HG02943 (cell line): Measurements from ENCODE around the gene ANAPC13.
A peak's percentile ranks its signal among the peaks of the same experiment; 100 is the strongest.

Experiments
- ATAC-seq: cut with Tn5 transposase; IDR thresholded peaks from one replicate; pipeline ENCODE4 v1.9.1; 2021; ENCODE audit warnings: mild to moderate bottlenecking, low read depth, moderate library complexity; ENCODE audit not compliant: unreplicated experiment

The ANAPC13 gene, protein sequence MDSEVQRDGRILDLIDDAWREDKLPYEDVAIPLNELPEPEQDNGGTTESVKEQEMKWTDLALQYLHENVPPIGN

GRCh38 chr3:134485718-134486576 lies at the start of gene ANAPC13, which contains the start of gene CEP63:
Gene ANAPC13 (minus strand): TSS chr3:134485985. CDS start chr3:134482904, 3,081 bp downstream.
Gene CEP63 (plus strand): TSS chr3:134486057. CDS start chr3:134495321, 9,264 bp downstream.
- peak; percentile 81 for ATAC-seq

GRCh38 chr3:134535186-134535970 lies 49.6 kb upstream of the ANAPC13 start:
- no peak for ATAC-seq

DNA sequence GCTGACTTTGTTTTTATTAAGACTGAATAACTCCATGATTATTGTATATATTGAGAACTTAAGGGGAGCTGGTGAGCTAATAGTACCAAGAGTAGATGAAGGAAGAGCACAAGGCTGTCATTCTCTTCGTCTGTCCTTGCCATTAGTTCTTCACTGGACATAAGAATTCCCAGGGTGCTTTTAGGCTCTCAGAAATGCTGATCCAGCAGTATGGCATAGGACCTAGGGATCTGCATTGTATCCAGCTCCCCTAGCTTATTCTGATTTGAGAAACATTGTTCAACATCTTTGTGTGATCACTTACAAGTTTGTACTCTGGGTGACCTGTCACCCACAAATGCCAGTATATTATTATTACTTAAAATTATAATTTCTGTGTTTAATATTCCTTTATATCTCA lies 47.7 kb upstream of the ANAPC13 start:
- ATAC-seq = no peak

DNA sequence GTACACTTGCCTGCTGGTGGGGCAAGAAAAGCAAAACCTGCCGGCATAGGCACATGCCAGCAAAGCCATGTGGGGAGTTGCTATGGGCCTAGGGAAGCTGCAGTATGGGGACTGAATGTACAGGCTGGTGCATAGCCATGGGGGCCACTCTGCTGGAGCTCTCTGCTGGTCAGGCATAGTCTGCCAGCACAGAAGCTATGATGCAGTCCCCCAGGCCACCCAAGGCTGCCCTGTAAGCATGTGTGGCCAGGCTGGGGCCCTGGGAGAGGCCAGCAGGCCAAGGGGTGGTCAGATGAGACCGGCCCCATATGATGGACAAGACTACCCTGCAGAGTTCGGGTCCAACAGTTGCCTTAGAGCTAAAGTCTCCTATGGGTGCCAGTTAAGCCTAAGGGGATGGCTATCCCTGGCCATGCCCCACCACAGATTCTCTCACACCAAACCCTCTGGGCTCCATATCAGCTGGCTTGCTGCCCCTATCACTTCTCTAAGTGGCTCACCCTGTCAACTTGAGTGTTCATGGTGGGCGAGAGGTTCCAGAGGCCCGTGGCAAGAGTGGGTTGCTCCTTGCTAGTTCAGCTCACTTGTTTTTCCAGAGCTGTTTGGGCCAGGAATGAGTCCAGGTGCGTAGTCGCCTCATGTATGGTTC lies 41.9 kb upstream of the ANAPC13 start:
- no peak for ATAC-seq

DNA sequence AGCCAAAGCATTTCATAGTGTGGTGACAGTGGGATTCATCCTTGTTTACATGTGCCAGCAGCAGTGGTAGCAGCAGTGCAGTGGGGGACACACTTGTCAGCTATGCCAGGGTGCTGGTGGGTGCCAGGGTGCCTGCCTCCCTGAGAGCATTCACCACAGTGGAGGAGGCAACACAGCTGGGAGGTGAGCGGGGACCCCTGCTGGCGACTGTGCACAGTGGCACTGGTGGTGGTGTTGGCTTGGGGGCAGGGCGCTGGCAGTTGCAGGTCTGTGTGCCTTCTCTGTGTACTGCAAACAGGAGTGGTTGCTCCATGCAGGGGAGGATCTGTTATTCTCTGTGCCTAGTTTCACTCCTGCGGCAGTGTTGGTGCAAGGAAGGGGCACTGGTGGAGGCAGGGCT lies 41.3 kb upstream of the ANAPC13 start:
- ATAC-seq = no peak

DNA sequence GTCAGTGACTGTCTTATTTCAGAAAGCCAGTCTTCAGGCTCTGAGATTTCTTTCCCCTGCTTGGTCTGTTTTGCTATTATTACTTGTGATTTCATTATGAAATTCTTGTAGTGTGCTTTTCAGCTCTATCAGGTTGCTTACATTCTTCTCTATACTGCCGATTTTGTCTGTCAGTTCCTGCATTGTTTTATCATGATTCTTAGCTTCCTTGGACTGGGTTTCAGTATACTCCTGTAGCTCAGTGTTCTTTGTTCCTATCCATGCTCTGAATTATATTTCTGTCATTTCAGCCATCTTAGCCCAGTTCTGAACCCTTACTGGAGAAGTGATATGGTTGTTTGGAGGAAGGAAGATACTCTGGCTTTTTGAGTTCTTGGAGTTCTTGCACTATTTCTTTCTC lies 40.5 kb upstream of the ANAPC13 start:
- no peak for ATAC-seq

DNA sequence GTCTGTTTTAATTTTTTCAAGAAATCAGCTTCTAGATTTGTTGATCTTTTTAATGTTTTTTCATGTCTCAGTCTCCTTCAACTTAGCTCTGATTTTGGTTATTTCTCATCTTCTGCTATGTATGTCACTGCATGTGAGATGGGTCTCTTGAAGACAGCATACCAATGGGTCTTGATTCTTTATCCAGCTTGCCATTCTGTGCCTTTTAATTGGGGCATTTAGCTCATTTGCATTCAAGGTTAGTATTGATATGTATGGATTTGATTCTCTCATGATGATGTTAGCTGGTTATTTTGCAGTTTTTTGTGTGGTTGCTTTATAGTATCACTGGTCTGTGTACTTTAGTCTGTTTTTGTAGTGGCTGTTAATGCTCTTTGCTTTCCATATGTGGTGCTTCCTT lies 39.5 kb upstream of the ANAPC13 start:
- ATAC-seq = no peak

DNA sequence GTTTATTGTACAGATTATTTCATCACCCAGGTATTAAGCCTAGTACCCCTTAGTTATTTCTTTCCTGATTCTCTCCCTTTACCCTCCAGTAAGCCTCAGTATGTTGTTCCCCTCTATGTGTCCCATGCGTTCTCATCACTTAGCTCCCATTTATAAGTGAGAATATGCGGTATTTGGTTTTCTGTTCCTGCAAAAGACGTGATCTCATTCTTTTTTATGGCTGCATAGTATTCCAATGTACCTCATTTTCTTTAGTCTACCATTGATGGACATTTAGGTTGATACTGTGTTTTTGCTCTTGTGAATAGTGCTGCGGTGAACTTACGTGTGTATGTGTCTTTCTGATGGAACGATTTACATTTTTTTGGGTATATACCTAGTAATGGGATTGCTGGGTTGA lies 36.8 kb upstream of the ANAPC13 start:
- no peak for ATAC-seq

- ATAC-seq = no peak
Measured at GRCh38 chr3:134517791-134518190, 32.0 kb upstream of the ANAPC13 start.

DNA sequence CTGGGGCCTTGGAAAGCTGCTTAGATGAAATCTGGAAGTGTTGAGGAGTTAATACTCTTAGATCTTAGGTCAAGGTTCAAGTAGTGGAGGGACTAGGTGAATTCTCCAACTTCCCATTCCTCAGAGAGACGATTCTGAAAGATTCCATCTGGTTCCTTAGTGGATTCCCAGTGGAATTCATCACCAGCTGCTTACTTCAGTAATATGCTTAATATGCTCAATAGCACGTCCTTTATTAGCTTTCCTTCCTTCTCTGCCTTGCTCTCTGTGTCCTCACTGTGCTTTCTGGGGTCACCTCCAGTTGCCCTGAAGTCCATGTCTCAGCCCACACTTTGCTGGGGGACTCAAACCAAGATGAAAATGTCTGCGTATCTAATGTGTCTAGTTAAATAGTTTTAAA lies 31.1 kb upstream of the ANAPC13 start:
- ATAC-seq = no peak

GRCh38 chr3:134511500-134511899 lies 25.7 kb upstream of the ANAPC13 start:
- ATAC-seq = no peak

GRCh38 chr3:134505485-134505884 lies 19.7 kb upstream of the ANAPC13 start:
- no peak for ATAC-seq

DNA sequence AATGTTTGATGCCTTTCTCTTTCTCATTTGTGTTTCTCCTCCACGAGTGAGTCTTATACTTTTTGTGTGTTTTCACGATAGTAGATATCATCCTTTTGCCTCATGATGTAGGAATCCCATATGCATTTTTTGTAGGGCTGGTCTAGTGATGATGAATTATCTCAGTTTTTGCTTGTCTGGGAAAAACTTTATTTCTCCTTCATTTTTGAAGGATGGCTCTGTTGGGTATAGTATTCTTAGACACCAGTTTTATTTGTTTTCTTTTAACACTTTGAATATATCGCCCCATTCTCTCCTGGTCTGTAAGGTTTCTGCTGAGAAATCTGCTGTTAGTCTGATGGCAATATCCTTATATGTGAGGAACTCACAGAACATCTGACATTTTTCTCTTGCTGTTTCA lies 18.3 kb upstream of the ANAPC13 start:
- ATAC-seq = no peak

GRCh38 chr3:134503266-134503665 lies 17.5 kb upstream of the ANAPC13 start:
- no peak for ATAC-seq

- ATAC-seq = no peak
Measured at GRCh38 chr3:134496471-134497071, 10.8 kb upstream of the ANAPC13 start.

DNA sequence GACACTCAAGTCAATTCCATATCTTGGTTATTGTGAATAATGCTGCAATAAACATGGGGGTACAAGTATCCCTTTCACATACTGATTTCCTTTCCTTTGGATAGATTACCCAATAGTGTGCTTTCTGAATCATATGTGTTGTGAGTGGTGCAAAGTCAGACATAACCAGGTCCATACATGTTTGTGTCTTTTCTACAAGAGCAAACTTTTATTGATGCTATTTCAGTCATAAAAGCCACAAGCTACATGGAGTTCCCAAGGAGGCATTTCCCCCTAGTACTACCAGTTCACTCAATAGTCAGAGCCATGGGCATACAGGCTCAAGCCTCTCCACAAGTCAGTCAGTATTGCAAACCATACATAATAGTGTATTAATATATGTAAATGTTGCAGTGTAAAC lies 10.2 kb upstream of the ANAPC13 start:
- ATAC-seq = no peak

- ATAC-seq = no peak
Measured at GRCh38 chr3:134494495-134494894, 8.7 kb upstream of the ANAPC13 start.

GRCh38 chr3:134487406-134487805 lies 1.6 kb upstream of the ANAPC13 start:
- ATAC-seq = no peak

DNA sequence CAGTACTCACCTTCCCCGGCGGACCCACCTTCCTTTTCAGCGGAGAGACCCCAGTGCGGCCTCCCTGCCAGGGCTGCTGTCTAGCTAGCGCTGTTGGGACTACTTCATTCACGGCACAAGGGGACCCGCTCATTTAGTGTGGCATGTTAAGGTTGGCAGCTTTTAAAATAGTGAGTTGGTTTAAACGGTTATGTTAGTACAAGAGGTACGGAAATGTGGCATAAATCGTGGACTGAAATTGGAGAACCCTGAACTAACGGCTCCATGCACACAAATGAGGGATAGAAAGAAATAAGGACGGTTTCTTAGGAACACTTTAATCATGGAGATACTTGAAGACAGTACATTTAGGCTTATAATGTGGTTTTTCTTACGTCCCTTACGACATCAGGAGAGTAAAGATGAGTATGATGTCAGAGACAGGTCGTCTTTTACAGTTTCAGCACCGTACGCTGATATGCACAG lies 824 bp upstream of the ANAPC13 start:
- peak; percentile 12 for ATAC-seq

DNA sequence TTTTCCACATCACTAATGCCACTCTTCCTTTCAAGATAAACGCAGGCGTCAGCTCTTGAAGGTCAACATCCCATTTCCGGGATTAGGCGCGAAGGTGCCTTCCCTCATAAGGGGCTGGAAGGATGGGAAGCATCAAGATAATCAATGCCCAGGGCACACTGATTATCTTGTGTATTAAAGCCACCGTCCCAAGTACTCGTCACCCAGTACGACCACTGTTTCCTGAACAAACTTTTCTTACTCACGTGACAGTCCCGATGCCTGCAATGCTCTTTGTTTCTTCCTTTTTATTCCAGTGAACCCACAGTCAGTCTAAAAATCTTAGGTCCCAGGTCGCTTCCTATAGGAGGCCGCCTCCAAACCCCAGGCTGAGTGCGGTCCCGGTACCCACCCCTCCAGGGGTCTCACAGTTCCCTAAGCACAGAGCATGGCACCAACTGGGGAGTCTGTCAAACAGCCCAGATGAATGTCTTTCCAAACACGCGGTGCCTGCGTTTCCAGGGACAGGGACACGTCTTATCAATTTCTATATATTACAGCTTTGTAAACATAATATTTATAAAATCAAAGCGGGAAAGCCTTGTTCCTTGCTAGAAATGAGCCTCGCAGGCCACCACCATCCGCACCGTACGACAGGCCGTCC lies 589 bp downstream of the ANAPC13 start:
- ATAC-seq = peak; percentile 11
